HepG2 (cell line): Measurements from ENCODE around the gene MED10. TPM values are rescaled to one million over a fixed set of nuclear protein-coding genes. Genes with fewer than 3 reads are reported as not detected.

ENCODE experiments used
- ATAC-seq: fragments of 200-7000 bp; cut with Tn5 transposase; 3 replicates; pipeline ENCODE4 v1.9.1; 2020; ENCODE audit warnings: mild to moderate bottlenecking, moderate library complexity
- BruUV-seq: library from RNA; stranded (reverse); fragments of 400-500 nt; replicated peaks from 2 replicates; lab custom pipeline; 2021; lab: Mats Ljungman, UMichigan
- CTCF ChIA-PET: fragments of 300-600 bp; formaldehyde crosslinking; extraction: SDS; loops from one replicate; lab custom pipeline; 2021; ENCODE audit warnings: low total read pairs, inconsistent platforms, low intra/inter-chr PET ratio; lab: Yijun Ruan, JAX
- POLR2A ChIA-PET: fragments of 350-600 bp; sonication (Branson Sonifier 250); formaldehyde crosslinking; loops from one replicate; lab custom pipeline; 2020; ENCODE audit warnings: antibody characterized with exemption, inconsistent platforms; lab: Yijun Ruan, JAX
- DNase-seq: peaks from one replicate; pipeline ENCODE4 v3.0.0-alpha.2; 2015; ENCODE audit warnings: low spot score
- FAIRE-seq: peaks from 3 replicates; lab custom pipeline; 2011; peaks lifted over from hg19 to GRCh38; lab: Jason Lieb, UNC
- H2AFZ ChIP-seq: one replicate; pipeline ENCODE4 v1.6.1; 2011; ENCODE audit warnings: low read length, inconsistent platforms
- H3K27ac ChIP-seq: fragments of 300-600 bp; 3 replicates; pipeline ENCODE4 v1.8.0; 2011; ENCODE audit warnings: mixed run types, mild to moderate bottlenecking, mixed read lengths, low read length, inconsistent platforms; ENCODE audit not compliant: insufficient read depth; ENCODE audit errors: extremely low read length
- H3K27me3 ChIP-seq, 2 experiments: fragments of 200-600 bp in 1 of 2; 2 replicates in 1 of 2; 3 replicates in 1 of 2; pipeline versions ENCODE4 v1.6.0 to v1.8.0; 2011; ENCODE audit warnings: low read length in 2 of 2, mild to moderate bottlenecking in 2 of 2, moderate library complexity in 2 of 2, inconsistent platforms in 1 of 2; ENCODE audit not compliant: insufficient read depth in 2 of 2, control insufficient read depth in 1 of 2
- H3K36me3 ChIP-seq, 2 experiments: fragments of 200-600 bp in 1 of 2; replicated peaks in 1 of 2; 2 replicates in 1 of 2; 3 replicates in 1 of 2; pipeline versions ENCODE4 v1.5.1 to v1.8.0; 2011; ENCODE audit warnings: low read length in 2 of 2, inconsistent platforms in 1 of 2; ENCODE audit not compliant: insufficient read depth in 2 of 2, control insufficient read depth in 1 of 2
- H3K4me1 ChIP-seq: 2 replicates; pipeline ENCODE4 v1.5.1; 2012; ENCODE audit warnings: low read length, inconsistent platforms; ENCODE audit not compliant: insufficient read depth
- H3K4me2 ChIP-seq: 2 replicates; pipeline ENCODE4 v1.6.0; 2011; ENCODE audit warnings: low read depth, low read length, inconsistent platforms
- H3K4me3 ChIP-seq, 3 experiments: fragments of 200-600 bp in 1 of 3; sonication (generic), shearing (Covaris generic) in 1 of 3; replicated peaks in 1 of 3; 2 replicates each; pipeline ENCODE4 v1.5.1; 2011 to 2016; ENCODE audit warnings: low read length in 3 of 3, inconsistent platforms in 2 of 3, low read depth in 2 of 3, mild to moderate bottlenecking in 2 of 3, control low read depth in 1 of 3, mixed read lengths in 1 of 3; ENCODE audit not compliant: insufficient read depth in 1 of 3
- H3K79me2 ChIP-seq: one replicate; pipeline ENCODE4 v1.6.1; 2011; ENCODE audit warnings: low read length, inconsistent platforms; ENCODE audit not compliant: insufficient read depth
- H3K9ac ChIP-seq: 2 replicates; pipeline ENCODE4 v1.6.0; 2011; ENCODE audit warnings: mild to moderate bottlenecking, low read depth, low read length, inconsistent platforms; ENCODE audit not compliant: insufficient read depth
- H3K9me3 ChIP-seq: 2 replicates; pipeline ENCODE4 v1.5.1; 2012; ENCODE audit warnings: mild to moderate bottlenecking, low read length
- H4K20me1 ChIP-seq: 2 replicates; pipeline ENCODE4 v1.6.0; 2011; ENCODE audit warnings: inconsistent platforms, mild to moderate bottlenecking, low read length, moderate library complexity; ENCODE audit not compliant: insufficient read depth
- AGO1 ChIP-seq: fragments of 200-400 bp; formaldehyde crosslinking; IDR thresholded peaks from 2 replicates; pipeline ENCODE4 v1.6.1; 2017; ENCODE audit warnings: mild to moderate bottlenecking, low read depth, low read length, moderate library complexity; ENCODE audit not compliant: poor library complexity, severe bottlenecking
- ATM ChIP-seq: fragments of 450-650 bp; IDR thresholded peaks from 2 replicates; pipeline ENCODE4 v1.7.1; 2017; ENCODE audit warnings: mild to moderate bottlenecking, borderline replicate concordance
- HES4 ChIP-seq: sonication (generic); formaldehyde crosslinking; IDR thresholded peaks from 2 replicates; pipeline ENCODE4 v1.9.0; 2021; ENCODE audit warnings: mild to moderate bottlenecking, missing genetic modification reagents, borderline replicate concordance
- HMGA1 ChIP-seq: sonication (generic); formaldehyde crosslinking; conservative IDR thresholded peaks from 2 replicates; pipeline ENCODE4 v1.4.0; 2020; ENCODE audit warnings: missing genetic modification reagents
- HNF4A ChIP-seq: sonication (generic); formaldehyde crosslinking; IDR thresholded peaks from 2 replicates; pipeline ENCODE4 v1.4.0; 2020; ENCODE audit warnings: missing genetic modification reagents
- MTF2 ChIP-seq: sonication (generic); formaldehyde crosslinking; IDR thresholded peaks from 2 replicates; pipeline ENCODE4 v1.5.0; 2020; ENCODE audit warnings: missing genetic modification reagents, borderline replicate concordance
- NFATC3 ChIP-seq: sonication (generic); formaldehyde crosslinking; IDR thresholded peaks from 2 replicates; pipeline ENCODE4 v1.5.1; 2020; ENCODE audit warnings: mild to moderate bottlenecking, missing genetic modification reagents
- NRL ChIP-seq: sonication (generic); formaldehyde crosslinking; IDR thresholded peaks from 2 replicates; pipeline ENCODE4 v1.5.0; 2020; ENCODE audit warnings: missing genetic modification reagents, mild to moderate bottlenecking, moderate library complexity, borderline replicate concordance
- RBM22 ChIP-seq: fragments of 200-400 bp; formaldehyde crosslinking; optimal IDR thresholded peaks from 2 replicates; pipeline ENCODE3; 2017; ENCODE audit warnings: mild to moderate bottlenecking, low read length, moderate library complexity
- TAF1 ChIP-seq: sonication (generic); formaldehyde crosslinking; IDR thresholded peaks from 2 replicates; pipeline ENCODE4 v1.4.0; 2020; ENCODE audit warnings: missing genetic modification reagents
- TRIM22 ChIP-seq: fragments of 450-650 bp; IDR thresholded peaks from 2 replicates; pipeline ENCODE4 v1.6.1; 2017
- ZBTB14 ChIP-seq: sonication (generic); formaldehyde crosslinking; IDR thresholded peaks from 2 replicates; pipeline ENCODE4 v1.4.0; 2020; ENCODE audit warnings: missing genetic modification reagents
- ZBTB42 ChIP-seq: sonication (generic); formaldehyde crosslinking; IDR thresholded peaks from 2 replicates; pipeline ENCODE4 v1.5.0; 2020; ENCODE audit warnings: mild to moderate bottlenecking, missing genetic modification reagents
- ZNF24 ChIP-seq: fragments of 450-650 bp; IDR thresholded peaks from 2 replicates; pipeline ENCODE4 v1.6.1; 2017; ENCODE audit warnings: antibody characterized with exemption, mild to moderate bottlenecking
- ZNF761 ChIP-seq: sonication (generic); formaldehyde crosslinking; conservative IDR thresholded peaks from 2 replicates; pipeline ENCODE4 v1.4.0; 2020; ENCODE audit warnings: mild to moderate bottlenecking, missing genetic modification reagents
- ZNF780A ChIP-seq: sonication (generic); formaldehyde crosslinking; IDR thresholded peaks from 2 replicates; pipeline ENCODE4 v1.8.0; 2022; ENCODE audit warnings: mild to moderate bottlenecking, missing genetic modification reagents, moderate library complexity
- WGBS: methylation state at CpG from one replicate; pipeline ENCODE4 v1.1.6; 2017; ENCODE audit warnings: low lambda C conversion rate; 5-methylcytosine and 5-hydroxymethylcytosine counted together
- in situ Hi-C: cut with HindIII; loops from 2 replicates; pipeline ENCODE4 v1.10.0; 2017; ENCODE audit warnings: low pct_unique_long_range_greater_than_20kb; ENCODE audit not compliant: extremely low pct_ligation_motif_present
- intact Hi-C: fragments of 100-400 bp; cut with micrococcal nuclease; formaldehyde crosslinking; loops from one replicate; pipeline ENCODE4 v1.10.0; 2022; ENCODE audit not compliant: unreplicated experiment
- polyA plus RNA-seq, 8 experiments: library from polyadenylated mRNA; depleted of rRNA in 3 of 8; stranded (reverse) in 7 of 8; unstranded in 1 of 8; fragments of >200 nt; fragmentation: Illumina TruSeq in 4 of 8; extraction: Trizol in 4 of 8; gene quantifications; 2 replicates each; pipeline versions ENCODE4 v1.2.1 to v1.2.3, GENCODE V29; 2011 to 2016; ENCODE audit warnings: low read depth in 4 of 8, missing spikeins in 1 of 8, mixed read lengths in 1 of 8; ENCODE audit not compliant: insufficient read depth in 1 of 8
- total RNA-seq, 5 experiments: library from RNA; depleted of rRNA; stranded (reverse); fragments of >200 nt; fragmentation: Illumina TruSeq; extraction: Trizol; gene quantifications; 2 replicates each; pipeline ENCODE4 v1.2.3, GENCODE V29; 2016; ENCODE audit warnings: low read depth in 1 of 5
- TF ChIP-seq, protein P1 (sequence below): sonication (generic); formaldehyde crosslinking; IDR thresholded peaks from 2 replicates; pipeline ENCODE4 v1.4.0; 2020; ENCODE audit warnings: missing genetic modification reagents

Gene MED10
- total and polyA plus RNA-seq, 2 of the 13 experiments (the other 11 are each of a cell fraction or from before 2014, with no cell fraction given), result 11.2 to 23.7 TPM

DNA sequence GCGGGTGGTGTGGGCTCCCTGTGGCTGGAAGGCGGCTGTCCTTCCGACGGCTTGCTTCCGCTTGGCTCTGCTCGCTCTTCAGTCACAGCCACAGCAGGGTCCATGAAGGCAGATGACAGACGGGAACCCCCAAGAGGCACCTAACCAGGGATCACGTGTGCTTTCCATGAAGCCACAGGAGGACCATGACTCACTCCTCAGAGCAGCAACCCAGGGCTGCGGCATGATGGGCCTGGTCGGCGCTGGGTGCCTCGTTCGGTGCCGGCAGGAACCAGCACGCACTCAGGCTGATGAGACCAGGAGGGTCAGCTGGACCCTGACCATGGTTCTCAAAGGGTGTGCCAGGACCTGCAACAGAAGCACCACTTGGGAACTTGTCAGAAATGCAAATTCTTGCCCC lies 32.8 kb upstream of the MED10 start:
- no peak overlapping the region for H2AFZ ChIP-seq
- TF ChIP-seq HMGA1 (CRISPR knock-in tag) (no peak), ZNF24 (no peak), ZBTB42 (CRISPR knock-in tag) (no peak), ZNF761 (CRISPR knock-in tag) (no peak), NFATC3 (no peak), RBM22 (no peak)
- TF ChIP-seq, all 625 proteins: peak for 0
- Histone ChIP-seq H3K4me1 (no peaks in the 10 kb centered on the region), H3K79me2 (no peaks in the 10 kb centered on the region), H3K27ac (no peak overlapping the region), H3K4me3 (no peak overlapping the region), H3K4me2 (no peak overlapping the region), H3K9me3 (no peaks in the 10 kb centered on the region), H3K36me3 (no peaks in the 10 kb centered on the region), H3K9ac (no peak overlapping the region), H4K20me1 (no peaks in the 10 kb centered on the region), H3K27me3 (peaks cover 0 to 4% of the 10 kb centered on the region in 2 experiments; a peak in 1 of 5 replicates)
- no peak for FAIRE-seq
- 83% methylated on average over 13 of the region's 15 CpGs for WGBS
- ATAC-seq, result no peak
- POLR2A ChIA-PET, result no interaction called here
- no TSS peak for BruUV-seq
- in situ Hi-C loops, result no loop called here
- CTCF ChIA-PET, result no interaction called here
- intact Hi-C loops, result no loop called here
- DNase-seq, result no peak

GRCh38 chr5:6410421-6410820 lies 32.1 kb upstream of the MED10 start:
- no peaks in the 10 kb centered on the region for H3K4me1 ChIP-seq
- ATAC-seq (no peak), FAIRE-seq (no peak), DNase-seq (no peak)
- H4K20me1 ChIP-seq, result no peaks in the 10 kb centered on the region
- intact Hi-C loops, result no loop called here
- H3K27ac ChIP-seq, result no peak overlapping the region
- H3K79me2 ChIP-seq, result no peaks in the 10 kb centered on the region
- H3K9ac ChIP-seq, result no peak overlapping the region
- H3K9me3 ChIP-seq, result no peaks in the 10 kb centered on the region
- no peak overlapping the region for H2AFZ ChIP-seq
- ChIA-PET POLR2A (no interaction called here), CTCF (no interaction called here)
- WGBS, result 35% methylated on average over 9 of the region's 9 CpGs
- no peaks in the 10 kb centered on the region for H3K36me3 ChIP-seq
- in situ Hi-C loops, result no loop called here
- BruUV-seq, result no TSS peak
- no peak overlapping the region for H3K4me3 ChIP-seq
- H3K4me2 ChIP-seq, result no peak overlapping the region
- H3K27me3 ChIP-seq, result peaks cover 0 to 4% of the 10 kb centered on the region in 2 experiments; a peak in 1 of 5 replicates
- TF ChIP-seq, protein P1, sequence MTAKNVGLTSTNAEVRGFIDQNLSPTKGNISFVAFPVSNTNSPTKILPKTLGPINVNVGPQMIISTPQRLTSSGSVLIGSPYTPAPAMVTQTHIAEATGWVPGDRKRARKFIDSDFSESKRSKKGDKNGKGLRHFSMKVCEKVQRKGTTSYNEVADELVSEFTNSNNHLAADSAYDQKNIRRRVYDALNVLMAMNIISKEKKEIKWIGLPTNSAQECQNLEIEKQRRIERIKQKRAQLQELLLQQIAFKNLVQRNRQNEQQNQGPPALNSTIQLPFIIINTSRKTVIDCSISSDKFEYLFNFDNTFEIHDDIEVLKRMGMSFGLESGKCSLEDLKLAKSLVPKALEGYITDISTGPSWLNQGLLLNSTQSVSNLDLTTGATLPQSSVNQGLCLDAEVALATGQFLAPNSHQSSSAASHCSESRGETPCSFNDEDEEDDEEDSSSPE (CRISPR knock-in tag), result no peak
- TF ChIP-seq ZBTB14 (CRISPR knock-in tag) (no peak), ZNF780A (CRISPR knock-in tag) (no peak), NRL (CRISPR knock-in tag) (no peak), AGO1 (no peak), TAF1 (CRISPR knock-in tag) (no peak), TRIM22 (no peak), HES4 (CRISPR knock-in tag) (no peak), MTF2 (CRISPR knock-in tag) (no peak), HNF4A (CRISPR knock-in tag) (no peak), ATM (no peak)
